ENCODE results near the gene NTM. TPM values are rescaled to one million over a fixed set of nuclear protein-coding genes. Genes with fewer than 3 reads are reported as not detected.

Gene NTM
- polyA plus RNA-seq, 1 donor from 2014 or later = 39.4 TPM

DNA sequence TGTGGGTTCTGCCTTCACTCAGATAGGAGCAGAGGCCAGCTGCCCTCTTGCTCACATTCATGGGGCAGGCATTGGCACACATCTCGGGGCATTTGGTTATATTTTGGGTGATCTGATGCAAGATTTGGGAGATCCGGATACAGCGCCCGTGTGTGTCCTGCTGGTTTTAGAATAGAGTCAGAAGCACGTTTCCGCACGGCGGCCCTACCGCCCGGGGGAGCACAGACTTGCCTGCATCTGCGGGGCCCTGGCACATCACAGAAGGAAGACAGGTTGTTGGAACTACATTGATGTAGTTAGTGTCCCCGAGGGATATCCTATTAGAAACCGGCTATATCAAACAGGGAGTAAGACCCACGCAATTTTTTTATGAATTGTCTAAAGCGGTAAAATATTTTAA, 982.8 kb downstream of the NTM start:
- no peaks in the 10 kb centered on the region for H3F3A ChIP-seq (ENCODE audit: insufficient read depth, low read length, poor library complexity, severe bottlenecking)
- no peak overlapping the region for H2AFZ ChIP-seq (ENCODE audit: low read depth, low read length)
- no peaks in the 10 kb centered on the region for H3K9me3 ChIP-seq (ENCODE audit: low read length)
- no peaks in the 10 kb centered on the region for H3K27me3 ChIP-seq (ENCODE audit: insufficient read depth, low read depth, low read length)
- no peak for TF ChIP-seq TAF1 (IDR thresholded peaks at IDR 0.05; ENCODE audit: low read depth)
- no peak for TF ChIP-seq POLR2AphosphoS5 (IDR thresholded peaks at IDR 0.05)
- TF ChIP-seq EZH2 (IDR thresholded peaks at IDR 0.05; ENCODE audit: borderline replicate concordance, insufficient read depth, low read length, poor library complexity, severe bottlenecking) = no peak
- no peak for TF ChIP-seq SMC3 (conservative IDR thresholded peaks at IDR 0.05; ENCODE audit: poor library complexity)
- TF ChIP-seq, protein P1, sequence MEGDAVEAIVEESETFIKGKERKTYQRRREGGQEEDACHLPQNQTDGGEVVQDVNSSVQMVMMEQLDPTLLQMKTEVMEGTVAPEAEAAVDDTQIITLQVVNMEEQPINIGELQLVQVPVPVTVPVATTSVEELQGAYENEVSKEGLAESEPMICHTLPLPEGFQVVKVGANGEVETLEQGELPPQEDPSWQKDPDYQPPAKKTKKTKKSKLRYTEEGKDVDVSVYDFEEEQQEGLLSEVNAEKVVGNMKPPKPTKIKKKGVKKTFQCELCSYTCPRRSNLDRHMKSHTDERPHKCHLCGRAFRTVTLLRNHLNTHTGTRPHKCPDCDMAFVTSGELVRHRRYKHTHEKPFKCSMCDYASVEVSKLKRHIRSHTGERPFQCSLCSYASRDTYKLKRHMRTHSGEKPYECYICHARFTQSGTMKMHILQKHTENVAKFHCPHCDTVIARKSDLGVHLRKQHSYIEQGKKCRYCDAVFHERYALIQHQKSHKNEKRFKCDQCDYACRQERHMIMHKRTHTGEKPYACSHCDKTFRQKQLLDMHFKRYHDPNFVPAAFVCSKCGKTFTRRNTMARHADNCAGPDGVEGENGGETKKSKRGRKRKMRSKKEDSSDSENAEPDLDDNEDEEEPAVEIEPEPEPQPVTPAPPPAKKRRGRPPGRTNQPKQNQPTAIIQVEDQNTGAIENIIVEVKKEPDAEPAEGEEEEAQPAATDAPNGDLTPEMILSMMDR (IDR thresholded peaks at IDR 0.05; ENCODE audit: poor library complexity, severe bottlenecking) = no peak
- TF ChIP-seq EP300 (conservative IDR thresholded peaks at IDR 0.05; ENCODE audit: poor library complexity, severe bottlenecking) = no peak
- TF ChIP-seq MXI1 (conservative IDR thresholded peaks at IDR 0.05; ENCODE audit: poor library complexity, severe bottlenecking) = no peak
- TF ChIP-seq RAD21 (conservative IDR thresholded peaks at IDR 0.05) = no peak
- TF ChIP-seq, protein P2, sequence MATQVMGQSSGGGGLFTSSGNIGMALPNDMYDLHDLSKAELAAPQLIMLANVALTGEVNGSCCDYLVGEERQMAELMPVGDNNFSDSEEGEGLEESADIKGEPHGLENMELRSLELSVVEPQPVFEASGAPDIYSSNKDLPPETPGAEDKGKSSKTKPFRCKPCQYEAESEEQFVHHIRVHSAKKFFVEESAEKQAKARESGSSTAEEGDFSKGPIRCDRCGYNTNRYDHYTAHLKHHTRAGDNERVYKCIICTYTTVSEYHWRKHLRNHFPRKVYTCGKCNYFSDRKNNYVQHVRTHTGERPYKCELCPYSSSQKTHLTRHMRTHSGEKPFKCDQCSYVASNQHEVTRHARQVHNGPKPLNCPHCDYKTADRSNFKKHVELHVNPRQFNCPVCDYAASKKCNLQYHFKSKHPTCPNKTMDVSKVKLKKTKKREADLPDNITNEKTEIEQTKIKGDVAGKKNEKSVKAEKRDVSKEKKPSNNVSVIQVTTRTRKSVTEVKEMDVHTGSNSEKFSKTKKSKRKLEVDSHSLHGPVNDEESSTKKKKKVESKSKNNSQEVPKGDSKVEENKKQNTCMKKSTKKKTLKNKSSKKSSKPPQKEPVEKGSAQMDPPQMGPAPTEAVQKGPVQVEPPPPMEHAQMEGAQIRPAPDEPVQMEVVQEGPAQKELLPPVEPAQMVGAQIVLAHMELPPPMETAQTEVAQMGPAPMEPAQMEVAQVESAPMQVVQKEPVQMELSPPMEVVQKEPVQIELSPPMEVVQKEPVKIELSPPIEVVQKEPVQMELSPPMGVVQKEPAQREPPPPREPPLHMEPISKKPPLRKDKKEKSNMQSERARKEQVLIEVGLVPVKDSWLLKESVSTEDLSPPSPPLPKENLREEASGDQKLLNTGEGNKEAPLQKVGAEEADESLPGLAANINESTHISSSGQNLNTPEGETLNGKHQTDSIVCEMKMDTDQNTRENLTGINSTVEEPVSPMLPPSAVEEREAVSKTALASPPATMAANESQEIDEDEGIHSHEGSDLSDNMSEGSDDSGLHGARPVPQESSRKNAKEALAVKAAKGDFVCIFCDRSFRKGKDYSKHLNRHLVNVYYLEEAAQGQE (IDR thresholded peaks at IDR 0.05; ENCODE audit: borderline replicate concordance) = no peak
- no peaks in the 10 kb centered on the region for H3K36me3 ChIP-seq (ENCODE audit: insufficient read depth, low read length)
- no peaks in the 10 kb centered on the region for H4K20me1 ChIP-seq (ENCODE audit: insufficient read depth)
- H3K79me2 ChIP-seq (replicated peaks; ENCODE audit: insufficient read depth, low read length) = no peaks in the 10 kb centered on the region
- no peak overlapping the region for H3K4me3 ChIP-seq (ENCODE audit: low read length)
- H3K9ac ChIP-seq (ENCODE audit: low read length) = no peak overlapping the region
- no peak overlapping the region for H3K4me2 ChIP-seq (ENCODE audit: low read length)
- H3K27ac ChIP-seq (ENCODE audit: low read length) = no peak overlapping the region
- H3K9me2 ChIP-seq (ENCODE audit: insufficient read depth, low read length) = no peaks in the 10 kb centered on the region

DNA sequence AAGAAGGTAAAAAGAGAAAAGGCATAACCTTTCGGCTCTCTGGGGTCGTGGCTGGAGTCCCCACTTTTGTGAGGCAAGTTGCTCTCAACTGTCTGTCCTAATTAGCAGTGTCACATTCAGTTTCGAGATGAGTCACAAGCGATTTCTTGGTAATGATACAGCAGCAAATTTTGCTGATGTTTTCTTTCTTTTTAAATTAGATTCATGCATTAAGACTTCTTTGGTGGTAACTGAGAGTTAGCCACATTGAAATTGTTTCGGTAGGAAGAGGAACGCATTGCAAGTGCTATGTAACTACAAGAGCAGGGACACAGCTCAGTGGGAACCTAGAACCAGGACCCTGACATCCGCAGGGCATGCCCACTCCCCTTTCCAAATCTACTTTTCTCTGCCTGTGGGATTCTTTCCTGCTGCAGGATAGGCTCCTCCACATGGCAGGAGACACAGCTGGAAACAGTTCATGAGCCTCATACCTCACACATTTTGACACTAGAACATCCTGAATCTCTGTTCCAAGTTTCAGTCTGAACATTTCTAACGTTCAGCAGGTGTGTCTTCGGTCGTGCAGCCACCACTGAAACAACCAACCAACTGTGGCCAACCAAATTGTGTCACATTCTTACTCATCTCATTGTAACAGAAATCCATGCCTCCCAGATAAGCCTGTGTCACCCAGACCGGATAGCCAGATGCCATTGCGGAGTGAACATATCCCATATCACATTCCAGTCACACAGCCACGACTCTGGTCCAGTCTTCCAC, 987.6 kb downstream of the NTM start:
- TF ChIP-seq RAD21 (conservative IDR thresholded peaks at IDR 0.05) (no peak), MXI1 (conservative IDR thresholded peaks at IDR 0.05; ENCODE audit: poor library complexity, severe bottlenecking) (no peak), EP300 (conservative IDR thresholded peaks at IDR 0.05; ENCODE audit: poor library complexity, severe bottlenecking) (no peak), POLR2AphosphoS5 (IDR thresholded peaks at IDR 0.05) (no peak), SMC3 (conservative IDR thresholded peaks at IDR 0.05; ENCODE audit: poor library complexity) (no peak), TAF1 (IDR thresholded peaks at IDR 0.05; ENCODE audit: low read depth) (no peak), EZH2 (IDR thresholded peaks at IDR 0.05; ENCODE audit: borderline replicate concordance, insufficient read depth, low read length, poor library complexity, severe bottlenecking) (no peak)
- TF ChIP-seq, protein P1 (IDR thresholded peaks at IDR 0.05; ENCODE audit: poor library complexity, severe bottlenecking) = no peak
- TF ChIP-seq, protein P2 (IDR thresholded peaks at IDR 0.05; ENCODE audit: borderline replicate concordance) = no peak
- no peaks in the 10 kb centered on the region for H3K9me2 ChIP-seq (ENCODE audit: insufficient read depth, low read length)
- no peak overlapping the region for H2AFZ ChIP-seq (ENCODE audit: low read depth, low read length)
- no peak overlapping the region for H3K27ac ChIP-seq (ENCODE audit: low read length)
- no peaks in the 10 kb centered on the region for H3K79me2 ChIP-seq (replicated peaks; ENCODE audit: insufficient read depth, low read length)
- no peak overlapping the region for H3K9ac ChIP-seq (ENCODE audit: low read length)
- H3K4me2 ChIP-seq (ENCODE audit: low read length) = no peak overlapping the region
- no peak overlapping the region for H3K4me3 ChIP-seq (ENCODE audit: low read length)
- no peaks in the 10 kb centered on the region for H3F3A ChIP-seq (ENCODE audit: insufficient read depth, low read length, poor library complexity, severe bottlenecking)
- H3K9me3 ChIP-seq (ENCODE audit: low read length) = no peaks in the 10 kb centered on the region
- no peaks in the 10 kb centered on the region for H4K20me1 ChIP-seq (ENCODE audit: insufficient read depth)
- no peaks in the 10 kb centered on the region for H3K36me3 ChIP-seq (ENCODE audit: insufficient read depth, low read length)
- H3K27me3 ChIP-seq (ENCODE audit: insufficient read depth, low read depth, low read length) = no peaks in the 10 kb centered on the region

Measured in neural cell (in vitro differentiated cells).